Measurements from ENCODE around the gene LYST. TPM values are rescaled to one million over a fixed set of nuclear protein-coding genes. Genes with fewer than 3 reads are reported as not detected.
A peak's percentile ranks its signal among the peaks of the same experiment; 100 is the strongest.
"Not testable (repeated sequence)": the region's sequence is repeated elsewhere in the genome, so short reads cannot be mapped to it uniquely, and the experiment has no call there.

The LYST gene
- polyA plus RNA-seq, 1 donor from 2014 or later: 23.4 TPM

- H3K4me2 ChIP-seq (ENCODE audit: low read length); H3F3A ChIP-seq (ENCODE audit: insufficient read depth, low read length, poor library complexity, severe bottlenecking); H3K9ac ChIP-seq (ENCODE audit: low read length); H3K36me3 ChIP-seq (ENCODE audit: insufficient read depth, low read length); H3K79me2 ChIP-seq (replicated peaks; ENCODE audit: insufficient read depth, low read length); H3K27me3 ChIP-seq (ENCODE audit: insufficient read depth, low read depth, low read length); H3K27ac ChIP-seq (ENCODE audit: low read length); H3K9me3 ChIP-seq (ENCODE audit: low read length); H3K9me2 ChIP-seq (ENCODE audit: insufficient read depth, low read length); H4K20me1 ChIP-seq (ENCODE audit: insufficient read depth); H2AFZ ChIP-seq (ENCODE audit: low read depth, low read length); H3K4me3 ChIP-seq (ENCODE audit: low read length): not testable (repeated sequence)
Observed at GRCh38 chr1:235845656-235846107, 21.0 kb downstream of the LYST start.

DNA sequence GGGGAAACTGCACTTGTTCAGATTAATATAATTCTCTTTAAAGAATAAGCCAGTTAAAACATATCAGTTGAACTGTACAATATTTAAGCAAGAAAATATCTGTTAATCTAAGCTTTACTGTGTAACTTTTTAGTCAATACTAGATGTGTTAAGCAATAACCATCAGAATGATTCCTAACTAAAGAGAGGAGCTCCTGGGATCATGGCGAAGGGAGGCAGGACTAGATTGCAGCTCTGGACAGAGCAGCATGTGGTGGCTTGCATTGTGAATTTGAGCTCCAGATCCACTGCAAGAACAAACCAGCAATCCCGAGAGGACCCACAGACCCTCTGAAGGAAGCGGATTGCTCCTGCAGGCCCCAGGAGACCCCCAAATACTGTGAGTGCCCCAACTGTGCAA is 21.9 kb downstream of the LYST start:
- peaks cover 5% of the 10 kb centered on the region for H3K79me2 ChIP-seq (replicated peaks; ENCODE audit: insufficient read depth, low read length)
- no peaks in the 10 kb centered on the region for H3K36me3 ChIP-seq (ENCODE audit: insufficient read depth, low read length)
- H3K4me2 ChIP-seq (ENCODE audit: low read length): no peak overlapping the region
- H2AFZ ChIP-seq (ENCODE audit: low read depth, low read length): no peak overlapping the region
- no peaks in the 10 kb centered on the region for H3K9me2 ChIP-seq (ENCODE audit: insufficient read depth, low read length)
- no peak overlapping the region for H3K27ac ChIP-seq (ENCODE audit: low read length)
- TF ChIP-seq TAF1 (IDR thresholded peaks at IDR 0.05; ENCODE audit: low read depth) (no peak), POLR2AphosphoS5 (IDR thresholded peaks at IDR 0.05) (no peak)
- H3K9me3 ChIP-seq (ENCODE audit: low read length): no peaks in the 10 kb centered on the region
- no peaks in the 10 kb centered on the region for H3F3A ChIP-seq (ENCODE audit: insufficient read depth, low read length, poor library complexity, severe bottlenecking)
- H3K9ac ChIP-seq (ENCODE audit: low read length): no peak overlapping the region
- H3K27me3 ChIP-seq (ENCODE audit: insufficient read depth, low read depth, low read length): no peaks in the 10 kb centered on the region
- H4K20me1 ChIP-seq (ENCODE audit: insufficient read depth): no peaks in the 10 kb centered on the region
- H3K4me3 ChIP-seq (ENCODE audit: low read length): no peak overlapping the region

GRCh38 chr1:235843461-235843961 is 23.2 kb downstream of the LYST start:
- TF ChIP-seq CTCF (IDR thresholded peaks at IDR 0.05; ENCODE audit: poor library complexity, severe bottlenecking) (peak; percentile 71), RAD21 (conservative IDR thresholded peaks at IDR 0.05) (peak; percentile 64), SMC3 (conservative IDR thresholded peaks at IDR 0.05; ENCODE audit: poor library complexity) (peak; percentile 49), POLR2AphosphoS5 (IDR thresholded peaks at IDR 0.05) (no peak), EZH2 (IDR thresholded peaks at IDR 0.05; ENCODE audit: borderline replicate concordance, insufficient read depth, low read length, poor library complexity, severe bottlenecking) (no peak), EP300 (conservative IDR thresholded peaks at IDR 0.05; ENCODE audit: poor library complexity, severe bottlenecking) (no peak), TAF1 (IDR thresholded peaks at IDR 0.05; ENCODE audit: low read depth) (no peak), MXI1 (conservative IDR thresholded peaks at IDR 0.05; ENCODE audit: poor library complexity, severe bottlenecking) (no peak)
- TF ChIP-seq, protein P1, sequence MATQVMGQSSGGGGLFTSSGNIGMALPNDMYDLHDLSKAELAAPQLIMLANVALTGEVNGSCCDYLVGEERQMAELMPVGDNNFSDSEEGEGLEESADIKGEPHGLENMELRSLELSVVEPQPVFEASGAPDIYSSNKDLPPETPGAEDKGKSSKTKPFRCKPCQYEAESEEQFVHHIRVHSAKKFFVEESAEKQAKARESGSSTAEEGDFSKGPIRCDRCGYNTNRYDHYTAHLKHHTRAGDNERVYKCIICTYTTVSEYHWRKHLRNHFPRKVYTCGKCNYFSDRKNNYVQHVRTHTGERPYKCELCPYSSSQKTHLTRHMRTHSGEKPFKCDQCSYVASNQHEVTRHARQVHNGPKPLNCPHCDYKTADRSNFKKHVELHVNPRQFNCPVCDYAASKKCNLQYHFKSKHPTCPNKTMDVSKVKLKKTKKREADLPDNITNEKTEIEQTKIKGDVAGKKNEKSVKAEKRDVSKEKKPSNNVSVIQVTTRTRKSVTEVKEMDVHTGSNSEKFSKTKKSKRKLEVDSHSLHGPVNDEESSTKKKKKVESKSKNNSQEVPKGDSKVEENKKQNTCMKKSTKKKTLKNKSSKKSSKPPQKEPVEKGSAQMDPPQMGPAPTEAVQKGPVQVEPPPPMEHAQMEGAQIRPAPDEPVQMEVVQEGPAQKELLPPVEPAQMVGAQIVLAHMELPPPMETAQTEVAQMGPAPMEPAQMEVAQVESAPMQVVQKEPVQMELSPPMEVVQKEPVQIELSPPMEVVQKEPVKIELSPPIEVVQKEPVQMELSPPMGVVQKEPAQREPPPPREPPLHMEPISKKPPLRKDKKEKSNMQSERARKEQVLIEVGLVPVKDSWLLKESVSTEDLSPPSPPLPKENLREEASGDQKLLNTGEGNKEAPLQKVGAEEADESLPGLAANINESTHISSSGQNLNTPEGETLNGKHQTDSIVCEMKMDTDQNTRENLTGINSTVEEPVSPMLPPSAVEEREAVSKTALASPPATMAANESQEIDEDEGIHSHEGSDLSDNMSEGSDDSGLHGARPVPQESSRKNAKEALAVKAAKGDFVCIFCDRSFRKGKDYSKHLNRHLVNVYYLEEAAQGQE (IDR thresholded peaks at IDR 0.05; ENCODE audit: borderline replicate concordance): no peak
- Histone ChIP-seq H3K9me2 (ENCODE audit: insufficient read depth, low read length) (no peaks in the 10 kb centered on the region), H3K9ac (ENCODE audit: low read length) (no peak overlapping the region), H3K79me2 (replicated peaks; ENCODE audit: insufficient read depth, low read length) (peaks cover 5% of the 10 kb centered on the region), H3K27ac (ENCODE audit: low read length) (no peak overlapping the region), H2AFZ (ENCODE audit: low read depth, low read length) (no peak overlapping the region), H3K4me3 (ENCODE audit: low read length) (no peak overlapping the region), H3K27me3 (ENCODE audit: insufficient read depth, low read depth, low read length) (no peaks in the 10 kb centered on the region), H3K9me3 (ENCODE audit: low read length) (no peaks in the 10 kb centered on the region), H3K4me2 (ENCODE audit: low read length) (no peak overlapping the region), H3K36me3 (ENCODE audit: insufficient read depth, low read length) (no peaks in the 10 kb centered on the region), H4K20me1 (ENCODE audit: insufficient read depth) (no peaks in the 10 kb centered on the region), H3F3A (ENCODE audit: insufficient read depth, low read length, poor library complexity, severe bottlenecking) (no peaks in the 10 kb centered on the region)

Measured in neural cell (in vitro differentiated cells).